Mesenteric fat pad (tissue), 1 donor: ENCODE measurements around the gene SDC4. TPM values are rescaled to one million over a fixed set of nuclear protein-coding genes. Genes with fewer than 3 reads are reported as not detected.

Experiments
- DNase-seq: peaks from one replicate; pipeline ENCODE4 v3.0.0-alpha.2; 2020; ENCODE audit warnings: low spot score
- total RNA-seq: library from RNA; stranded (reverse); fragmentation: NEBNext Ultra II Directional; extraction: Animal tissue kit (Norgen Biotek cat#: 25700); gene quantifications from one replicate; pipeline ENCODE4 v1.2.1, GENCODE V29; 2021
- donor health status: DM: yes; HTN: yes; CAD: no.

The SDC4 gene
- total RNA-seq, 1 donor from 2014 or later = 81.6 TPM

DNA sequence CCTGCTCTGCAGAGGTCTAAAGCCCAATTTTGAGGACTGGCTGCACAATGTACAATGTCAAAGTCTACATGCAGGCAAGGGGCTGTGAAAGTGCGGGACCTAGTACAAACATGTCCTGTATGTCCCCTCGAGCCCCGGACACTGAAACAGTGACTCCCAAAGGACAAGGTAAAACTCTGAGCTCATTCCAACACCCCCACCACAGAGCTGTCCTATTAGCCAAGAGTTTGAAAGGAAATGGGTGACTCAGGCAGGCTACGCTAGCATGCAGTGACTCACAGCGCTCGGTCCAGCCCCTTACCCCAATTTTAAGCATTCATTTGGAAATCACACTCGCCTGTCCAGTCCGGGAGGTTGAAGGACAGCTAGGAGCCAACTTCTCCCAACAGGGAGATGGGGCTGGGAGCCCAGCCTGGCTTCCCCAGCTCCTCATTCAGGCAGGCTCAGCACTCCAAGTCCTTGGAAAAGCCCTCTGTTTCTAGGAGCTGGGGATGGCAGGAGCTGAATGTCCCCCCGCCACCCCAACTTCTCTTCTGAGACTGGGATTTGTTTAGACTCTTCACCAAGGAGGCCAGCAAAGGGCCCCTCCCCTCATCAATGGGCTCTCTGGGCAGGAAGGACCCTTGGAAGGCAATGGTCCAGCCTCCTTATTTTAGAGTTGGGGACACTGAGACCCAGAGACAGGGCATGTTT is 3.9 kb downstream of the SDC4 start:
- no peak for DNase-seq

- no peak for DNase-seq
These were observed 4.6 kb downstream of the SDC4 start for GRCh38 chr20:45343532-45344167.

DNA sequence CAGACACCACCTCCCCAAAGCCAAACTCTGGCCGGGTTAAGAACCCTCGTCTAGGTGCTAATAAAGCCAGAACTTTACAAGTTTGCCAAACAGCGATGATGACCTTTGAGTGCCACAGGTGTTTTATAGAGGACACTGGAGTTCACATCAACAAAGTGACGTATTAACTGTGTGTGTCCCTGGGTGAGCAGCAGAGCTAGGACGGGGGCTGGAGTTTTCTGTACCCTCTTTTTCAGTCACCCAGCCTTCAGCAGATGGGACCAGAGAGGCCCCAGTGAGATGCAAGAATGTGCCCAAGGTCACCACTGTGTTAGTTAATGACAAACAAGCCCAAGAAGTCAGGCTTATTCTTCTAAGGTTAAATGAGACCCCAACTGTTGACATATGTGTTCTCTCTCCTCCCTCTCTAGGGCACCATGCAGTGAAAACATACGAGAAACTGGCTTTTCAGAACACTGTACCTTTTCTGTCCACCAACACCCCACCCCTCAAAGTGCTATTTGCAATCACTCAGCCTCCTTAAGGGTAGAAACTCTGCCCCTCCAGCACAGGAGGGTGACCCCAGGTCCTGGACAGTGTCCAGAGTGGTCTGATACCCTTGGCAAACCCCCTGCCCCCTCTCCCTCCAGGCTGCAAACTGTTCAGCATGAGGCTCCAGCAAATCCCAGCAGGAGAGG is 5.2 kb downstream of the SDC4 start:
- no peak for DNase-seq

DNA sequence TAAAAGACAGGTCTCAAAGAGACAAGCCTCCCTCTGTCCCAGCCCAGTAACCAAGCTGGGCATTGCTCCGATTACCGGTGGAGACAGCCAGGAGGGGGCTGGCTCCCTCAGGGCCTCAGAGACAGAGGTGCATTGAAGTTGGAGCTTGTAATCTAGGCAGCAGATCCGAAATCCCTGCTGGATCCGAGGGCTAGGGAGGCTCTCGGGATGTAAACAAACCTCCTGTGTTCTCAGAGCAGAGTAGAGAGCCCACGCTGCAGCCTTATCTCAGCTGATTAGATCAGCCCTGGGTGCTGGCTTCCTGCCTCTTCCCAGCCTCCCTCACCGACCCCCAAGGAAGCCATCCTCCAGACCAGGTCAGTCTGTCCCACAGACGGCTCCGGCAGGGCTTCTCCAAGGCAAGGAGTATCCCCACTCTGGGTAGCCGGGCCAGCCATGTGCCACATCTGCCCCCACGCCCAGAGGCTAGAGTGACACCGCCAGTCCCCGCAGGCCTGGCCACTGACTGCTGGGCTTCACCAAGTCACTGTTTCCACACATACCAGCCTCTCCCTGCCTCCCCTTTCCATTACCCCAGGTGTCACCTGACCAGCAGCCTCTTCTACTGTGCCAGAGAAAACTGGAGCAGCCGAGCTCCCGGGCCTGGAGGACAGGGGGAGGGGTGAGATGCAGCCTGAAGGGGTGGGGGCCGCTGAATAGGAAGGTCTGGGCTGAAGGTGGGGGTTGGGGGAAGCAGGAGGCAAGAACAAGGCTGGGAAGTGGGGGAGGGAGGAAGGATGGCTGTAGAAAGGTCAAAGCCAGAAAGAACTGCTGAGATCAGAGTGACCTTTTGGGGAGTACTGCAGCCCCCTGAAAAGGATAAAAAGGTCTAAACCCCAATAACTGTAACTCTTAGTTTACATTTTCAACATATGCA is 6.0 kb downstream of the SDC4 start:
- DNase-seq = no peak

DNA sequence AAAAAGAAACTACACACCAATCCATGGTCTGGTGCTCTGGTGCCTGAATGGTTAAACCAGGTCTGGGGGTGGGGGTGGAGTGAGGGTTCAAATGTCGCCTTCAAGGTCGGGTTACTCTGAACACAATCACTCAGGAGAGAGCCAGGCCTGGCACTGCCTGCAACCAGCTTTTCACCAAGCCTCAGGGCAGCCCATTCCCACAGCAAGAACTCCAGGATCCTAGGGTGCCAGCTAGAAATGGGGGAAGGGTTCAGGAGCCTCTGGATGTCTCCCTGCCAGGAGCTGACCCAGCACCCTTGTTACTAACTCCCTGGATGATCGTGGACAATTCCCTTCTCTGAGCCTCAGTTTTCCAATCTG is 6.7 kb downstream of the SDC4 start:
- no peak for DNase-seq

DNA sequence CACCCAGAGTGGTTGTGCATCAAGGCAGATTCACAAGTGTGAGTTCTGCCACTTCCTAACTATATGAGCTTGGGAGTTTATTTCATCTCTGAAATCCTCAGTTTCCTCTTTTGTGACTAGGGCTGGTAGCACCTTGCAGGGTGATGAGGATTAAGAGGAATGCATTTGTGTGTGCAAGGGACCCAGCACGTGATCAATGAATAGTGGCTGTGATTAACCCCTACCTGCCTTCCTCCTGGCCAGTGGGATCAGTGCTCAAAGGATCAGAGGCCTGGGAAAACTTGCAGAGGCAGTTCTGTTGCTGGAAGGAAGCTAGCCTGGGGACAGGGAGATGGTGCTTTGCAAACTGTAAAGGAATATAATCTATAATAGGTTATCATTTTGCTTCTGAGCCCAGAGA is 7.3 kb downstream of the SDC4 start:
- no peak for DNase-seq

DNA sequence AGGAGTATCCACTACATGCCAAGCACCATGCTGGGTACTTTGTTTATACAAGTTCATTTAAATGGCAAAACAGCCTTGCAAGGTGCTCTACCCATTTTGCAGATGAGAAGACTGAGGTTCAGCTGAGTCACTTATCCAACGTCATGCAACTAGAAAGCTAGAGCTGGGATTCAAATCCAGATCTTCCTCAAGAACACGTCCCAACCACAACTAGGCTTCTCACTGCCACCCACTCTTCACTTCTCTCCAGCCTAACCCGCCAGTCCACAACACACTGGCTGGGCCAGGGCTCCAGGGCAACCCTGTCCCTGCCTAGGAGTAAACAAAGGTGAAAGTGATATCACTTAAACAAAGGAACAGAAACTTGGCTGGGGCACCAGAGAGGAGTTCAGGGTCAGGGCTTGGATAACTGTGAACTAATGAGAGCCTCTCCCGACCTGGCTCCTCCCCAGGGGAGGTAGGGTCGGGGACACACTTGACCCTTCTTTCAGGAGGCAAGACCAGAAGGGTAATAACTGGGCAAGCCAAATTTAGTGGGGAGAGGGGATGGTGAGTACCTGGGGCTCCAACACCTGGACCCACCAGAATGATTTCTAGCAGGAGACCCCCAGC is 7.9 kb downstream of the SDC4 start:
- no peak for DNase-seq

DNA sequence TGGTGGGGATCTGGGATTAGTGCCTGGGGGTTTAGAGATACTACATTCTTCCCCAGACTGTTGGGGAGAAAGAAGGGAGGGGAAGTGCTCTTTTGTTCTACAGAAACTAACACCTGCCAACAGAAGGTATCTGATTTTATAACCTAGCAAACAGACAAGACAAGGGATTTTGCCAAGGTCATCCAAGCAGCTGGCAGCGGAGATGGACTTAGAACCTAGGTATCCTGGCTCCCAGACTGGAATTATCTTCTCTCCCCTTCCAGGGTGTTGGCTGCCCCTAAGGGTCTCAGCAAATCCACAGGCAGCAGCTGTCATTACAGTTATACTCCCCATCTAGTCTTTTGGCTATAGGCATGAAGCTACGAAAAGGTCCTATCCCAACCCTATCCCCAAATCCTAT is 8.4 kb downstream of the SDC4 start:
- DNase-seq = no peak

DNA sequence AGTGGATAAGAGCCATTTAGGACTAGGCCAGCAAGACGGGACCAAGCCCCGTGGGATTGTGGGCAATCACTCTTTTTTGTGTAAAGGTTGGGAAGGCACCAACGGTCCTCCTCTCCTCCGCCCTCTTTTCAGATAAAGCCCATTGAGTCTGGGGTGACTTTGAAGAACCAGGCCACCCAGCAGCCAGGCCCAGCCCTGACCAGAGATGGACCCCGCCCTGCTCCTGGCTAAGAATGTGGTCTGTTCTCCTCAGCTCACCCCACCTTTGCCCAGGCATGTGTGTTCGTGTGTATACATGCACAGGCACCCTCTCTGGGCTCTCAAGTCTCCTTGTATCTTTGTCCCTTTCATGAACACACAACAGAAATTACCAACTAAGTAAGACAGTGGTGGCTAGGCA is 9.1 kb downstream of the SDC4 start:
- DNase-seq = no peak

DNA sequence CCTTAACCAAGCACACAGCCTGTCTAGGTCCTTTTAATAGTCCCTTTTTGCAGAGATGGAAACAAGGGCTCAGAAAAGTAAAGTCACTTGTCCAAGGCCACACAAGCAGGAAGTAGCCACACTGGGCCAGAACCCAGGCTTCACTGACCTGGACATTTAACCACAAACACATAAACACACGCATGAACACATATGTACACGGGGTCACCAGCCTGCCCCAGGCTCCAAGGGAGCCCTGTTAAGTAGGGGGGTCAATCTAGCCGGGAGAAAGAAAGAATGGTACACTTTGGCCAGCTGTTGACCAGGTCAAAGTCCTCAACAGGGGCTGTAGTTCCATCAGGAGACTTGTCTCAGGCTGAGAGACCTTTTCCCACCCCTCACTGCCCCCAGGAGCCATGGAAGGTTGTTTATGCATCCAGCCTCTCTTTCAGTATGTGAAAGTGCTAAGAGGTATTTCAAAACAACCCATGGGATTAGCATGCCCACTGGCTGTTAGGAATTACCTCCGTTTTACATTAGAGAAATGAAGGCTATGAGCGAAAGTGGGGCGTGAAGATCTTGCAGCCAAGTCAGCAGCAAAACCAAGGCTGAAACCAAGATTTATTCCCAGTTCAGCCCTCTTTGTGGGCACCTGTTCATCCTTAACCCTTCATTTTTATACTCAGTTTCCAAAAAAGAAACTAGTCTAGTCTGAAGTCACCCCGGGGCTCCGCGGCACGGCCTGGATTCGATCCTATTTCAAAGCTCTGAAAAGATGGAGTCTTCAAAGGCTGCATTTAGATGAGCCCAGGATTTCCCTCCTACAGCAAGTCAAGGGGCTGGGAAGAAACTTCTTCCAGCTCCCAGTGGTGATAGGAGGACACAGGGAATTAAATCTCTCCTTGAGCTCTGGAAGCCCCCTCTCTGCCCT is 9.8 kb downstream of the SDC4 start:
- no peak for DNase-seq

- DNase-seq = no peak
These were observed 10.7 kb downstream of the SDC4 start for GRCh38 chr20:45337367-45338120.

GRCh38 chr20:45336530-45337366 is 11.5 kb downstream of the SDC4 start:
- no peak for DNase-seq

DNA sequence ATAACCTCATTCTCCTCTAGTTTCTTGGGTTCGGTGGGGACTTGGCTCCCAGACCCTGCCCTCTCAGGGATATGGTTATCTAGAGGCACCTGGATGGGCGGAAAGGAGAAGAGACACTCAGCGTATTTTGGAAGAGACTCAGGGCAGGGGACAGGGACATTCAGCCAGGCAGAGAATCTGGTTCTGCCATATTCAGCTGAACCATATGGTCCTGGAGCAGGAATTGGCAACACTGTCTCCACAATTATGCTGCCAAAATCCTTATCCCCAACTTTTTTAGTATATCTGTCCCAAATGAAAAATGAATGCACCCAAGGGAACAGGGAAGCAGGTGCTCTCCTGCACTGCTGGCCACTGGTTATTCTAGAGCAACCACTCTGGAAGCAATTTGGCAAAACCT is 17.7 kb downstream of the SDC4 start:
- no peak for DNase-seq

DNA sequence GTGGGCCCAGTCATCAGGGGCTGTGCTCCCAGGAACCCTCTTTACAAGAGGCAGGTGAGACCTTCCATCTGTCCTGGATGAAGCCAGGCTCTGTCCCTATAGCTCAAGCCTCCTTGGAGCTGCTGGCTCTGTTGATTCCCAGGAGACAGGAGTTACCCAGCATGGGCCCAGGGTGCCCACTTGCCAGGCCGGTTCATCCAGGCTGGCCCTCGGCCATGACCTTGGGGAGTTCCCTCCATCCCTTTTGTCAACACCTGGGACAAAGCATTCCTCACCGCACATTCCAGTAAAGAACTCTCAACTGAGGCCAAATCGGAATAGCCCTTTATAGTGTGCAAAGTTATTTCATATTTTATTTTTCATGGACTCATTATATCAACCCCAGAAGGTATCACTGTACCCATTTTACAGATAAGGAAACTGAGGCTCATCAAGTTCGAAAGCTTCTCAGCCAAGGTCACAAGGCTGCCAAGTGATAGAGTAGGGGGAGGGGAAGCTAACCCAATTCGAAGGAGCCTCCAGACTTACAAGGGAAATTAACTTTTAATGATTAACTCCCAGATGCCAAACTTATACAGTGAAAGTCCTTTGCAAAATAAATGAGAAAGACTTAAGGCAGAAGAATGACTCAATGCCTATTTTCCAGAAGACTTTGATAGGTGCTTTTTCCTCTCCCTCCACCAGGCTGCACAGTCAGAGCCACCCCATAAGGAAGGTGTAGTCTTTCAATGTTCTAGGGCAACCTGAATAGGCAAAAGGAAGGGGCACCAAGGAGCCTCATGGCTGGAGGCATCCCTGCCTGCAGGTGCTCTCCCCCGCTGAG is 18.5 kb downstream of the SDC4 start:
- no peak for DNase-seq

DNA sequence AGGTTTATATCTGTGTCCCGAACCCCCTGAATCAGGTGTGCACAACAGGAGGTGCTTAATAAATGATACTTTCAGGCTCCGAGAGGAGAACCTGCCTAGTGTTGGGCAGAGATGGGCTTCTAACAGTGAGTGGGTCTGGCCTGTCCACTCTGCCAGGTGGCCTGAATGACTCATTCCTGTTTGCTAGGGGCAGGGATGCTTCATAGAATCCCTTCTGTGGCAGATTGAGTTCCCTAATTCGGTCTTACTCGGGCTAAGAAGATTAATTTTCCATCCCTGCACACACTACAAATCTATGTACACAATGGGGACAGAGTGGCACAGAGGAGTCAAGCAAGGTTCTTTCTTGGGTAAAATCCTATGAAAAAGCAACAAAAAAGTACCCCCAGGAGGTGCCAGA is 19.8 kb downstream of the SDC4 start:
- no peak for DNase-seq

GRCh38 chr20:45325371-45325770 is 22.9 kb downstream of the SDC4 start:
- DNase-seq = no peak

DNA sequence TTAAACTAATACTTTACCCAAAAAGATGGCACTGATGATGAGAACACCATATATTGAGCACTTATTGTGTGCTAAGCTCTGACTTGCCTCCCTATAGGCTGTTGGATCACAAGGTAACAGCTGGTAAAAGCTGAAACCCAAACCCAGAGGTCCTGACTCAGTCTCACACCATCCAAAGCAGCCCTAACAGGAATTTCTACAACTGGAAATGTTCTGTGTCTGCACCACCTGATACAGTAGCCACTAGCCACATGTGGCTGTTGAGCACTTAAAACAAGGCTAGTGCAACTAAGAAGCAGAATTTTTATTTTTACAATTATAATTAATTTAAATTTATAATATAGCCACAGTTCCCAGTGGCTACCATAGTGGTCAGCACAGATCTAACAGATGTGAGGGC is 24.5 kb downstream of the SDC4 start:
- DNase-seq = no peak

GRCh38 chr20:45322952-45323383 is 25.3 kb downstream of the SDC4 start:
- no peak for DNase-seq
